ENCODE data around the gene LIMK2. TPM values are rescaled to one million over a fixed set of nuclear protein-coding genes. Genes with fewer than 3 reads are reported as not detected.
"Not testable (repeated sequence)": the region's sequence is repeated elsewhere in the genome, so short reads cannot be mapped to it uniquely, and the experiment has no call there.

Gene LIMK2
- polyA plus RNA-seq = 28.8 to 56.3 TPM (median 42.6 TPM) in 3 replicates
- 118 TPM for polyA plus RNA-seq (2011; ENCODE audit: low read depth)
- polyA plus RNA-seq (2011; cell fraction: cytosol; rRNA removed) = 49.1 and 67.7 TPM in 2 replicates
- 166 and 190 TPM in 2 replicates for polyA plus RNA-seq (2011; cell fraction: nucleus; rRNA removed)
- 97.8 and 136 TPM in 2 replicates for polyA plus RNA-seq (2012; ENCODE audit: low replicate concordance)
- 62.9 to 141 TPM (median 89.5 TPM) in 3 replicates for polyA minus RNA-seq
- 27.8 TPM for polyA minus RNA-seq (2011; cell fraction: cytosol; rRNA and poly(A)+ RNA removed)
- 91.0 and 121 TPM in 2 replicates for polyA minus RNA-seq (2011; cell fraction: nucleus; rRNA and poly(A)+ RNA removed)

DNA sequence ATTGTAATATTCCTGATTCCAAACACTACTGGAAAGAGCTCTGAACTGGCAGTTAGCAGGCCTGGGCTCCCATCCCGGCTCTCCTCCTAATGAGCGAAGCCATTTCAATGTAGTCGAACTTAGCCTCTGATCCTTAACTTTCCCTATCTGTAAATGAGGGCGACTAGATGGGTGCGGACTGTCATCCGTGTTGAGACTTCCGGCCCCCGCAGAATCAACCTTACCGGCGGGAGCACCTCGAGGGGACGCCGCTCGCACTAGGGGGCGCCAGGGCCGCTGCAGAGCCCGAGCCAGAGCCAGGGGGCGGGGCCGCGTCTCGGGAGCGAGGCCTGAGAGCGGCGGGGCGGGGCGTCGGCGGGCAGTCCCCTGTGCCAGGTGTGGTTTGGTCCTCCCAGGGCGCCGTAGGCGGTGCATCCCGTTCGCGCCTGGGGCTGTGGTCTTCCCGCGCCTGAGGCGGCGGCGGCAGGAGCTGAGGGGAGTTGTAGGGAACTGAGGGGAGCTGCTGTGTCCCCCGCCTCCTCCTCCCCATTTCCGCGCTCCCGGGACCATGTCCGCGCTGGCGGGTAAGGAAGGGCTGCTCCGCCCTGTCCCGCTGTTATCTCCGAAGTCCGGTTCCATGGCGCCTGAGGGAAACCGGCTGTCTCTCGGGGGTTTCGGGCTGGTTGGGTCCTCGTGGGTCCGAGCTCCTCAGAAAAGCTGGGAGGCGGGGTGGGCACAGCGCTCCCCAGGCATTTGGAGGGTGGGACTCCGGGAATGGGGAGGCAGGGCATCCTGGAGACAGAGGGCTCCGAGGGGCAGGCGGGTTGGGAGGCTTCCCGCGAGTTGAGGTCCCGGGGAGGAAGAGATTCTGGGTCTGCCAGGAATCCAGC is at the start of gene LIMK2:
Gene LIMK2 (plus strand): TSS at position 437 of the 869 bp plus-strand sequence. CDS start 111 bp downstream, at position 548.
- Histone ChIP-seq H3K4me3 (ENCODE audit: control insufficient read depth in 2 of 3, extremely low read depth in 1 of 3, insufficient read depth in 2 of 3, low read depth in 1 of 3, low read length in 3 of 3) (peak within 1 kb of the TSS; percentile 77 to 92 (median 85)), H3K79me2 (ENCODE audit: control insufficient read depth, insufficient read depth, low read length) (peaks cover 13% of the 10 kb centered on the region), H3K4me2 (ENCODE audit: control insufficient read depth, extremely low read depth, insufficient read depth, low read depth, low read length) (peak within 1 kb of the TSS; percentile 92), H3K9me1 (ENCODE audit: control insufficient read depth, extremely low read depth, insufficient read depth, low read length) (no peaks in the 10 kb centered on the region), H3K4me1 (ENCODE audit: control insufficient read depth, extremely low read depth, insufficient read depth, low read length) (peaks cover 20% of the 10 kb centered on the region), H3K27me3 (ENCODE audit: control insufficient read depth, extremely low read depth, insufficient read depth, low read length) (no peaks in the 10 kb centered on the region), H3K9me3 (ENCODE audit: control insufficient read depth, low read depth, low read length) (no peaks in the 10 kb centered on the region), H4K20me1 (ENCODE audit: control insufficient read depth, extremely low read depth, insufficient read depth, low read length) (no peaks in the 10 kb centered on the region), H3K36me3 (ENCODE audit: control insufficient read depth in 2 of 2, extremely low read depth in 1 of 2, insufficient read depth in 2 of 2, low read length in 2 of 2) (peaks cover 0 to 3% of the 10 kb centered on the region in 2 experiments), H3K9ac (ENCODE audit: control insufficient read depth, extremely low read depth, insufficient read depth, low read length) (peak within 1 kb of the TSS; percentile 75), H2AFZ (ENCODE audit: control insufficient read depth, low read length) (peak within 1 kb of the TSS; percentile 96), H3K27ac (ENCODE audit: control insufficient read depth, insufficient read depth, low read length) (peak within 1 kb of the TSS; percentile 64)
- no peak for FAIRE-seq
- TF ChIP-seq, protein P1, sequence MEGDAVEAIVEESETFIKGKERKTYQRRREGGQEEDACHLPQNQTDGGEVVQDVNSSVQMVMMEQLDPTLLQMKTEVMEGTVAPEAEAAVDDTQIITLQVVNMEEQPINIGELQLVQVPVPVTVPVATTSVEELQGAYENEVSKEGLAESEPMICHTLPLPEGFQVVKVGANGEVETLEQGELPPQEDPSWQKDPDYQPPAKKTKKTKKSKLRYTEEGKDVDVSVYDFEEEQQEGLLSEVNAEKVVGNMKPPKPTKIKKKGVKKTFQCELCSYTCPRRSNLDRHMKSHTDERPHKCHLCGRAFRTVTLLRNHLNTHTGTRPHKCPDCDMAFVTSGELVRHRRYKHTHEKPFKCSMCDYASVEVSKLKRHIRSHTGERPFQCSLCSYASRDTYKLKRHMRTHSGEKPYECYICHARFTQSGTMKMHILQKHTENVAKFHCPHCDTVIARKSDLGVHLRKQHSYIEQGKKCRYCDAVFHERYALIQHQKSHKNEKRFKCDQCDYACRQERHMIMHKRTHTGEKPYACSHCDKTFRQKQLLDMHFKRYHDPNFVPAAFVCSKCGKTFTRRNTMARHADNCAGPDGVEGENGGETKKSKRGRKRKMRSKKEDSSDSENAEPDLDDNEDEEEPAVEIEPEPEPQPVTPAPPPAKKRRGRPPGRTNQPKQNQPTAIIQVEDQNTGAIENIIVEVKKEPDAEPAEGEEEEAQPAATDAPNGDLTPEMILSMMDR (optimal IDR thresholded peaks at IDR 0.05 in 1 of 3, IDR thresholded peaks at IDR 0.05 in 1 of 3, conservative IDR thresholded peaks at IDR 0.05 in 1 of 3; ENCODE audit: extremely low read depth in 1 of 3, insufficient read depth in 2 of 3, low read length in 3 of 3) = peak; percentile 51 to 92 (median 72)
- TF ChIP-seq EZH2 (IDR thresholded peaks at IDR 0.05; ENCODE audit: low read length) = no peak
- dilution Hi-C loops (cut with MboI; ENCODE audit: extremely low pct_ligation_motif_present, low sequenced_read_pairs) = no loop called here
- DNase-seq (ENCODE audit: low read depth, low spot score) = peak; percentile 9

DNA sequence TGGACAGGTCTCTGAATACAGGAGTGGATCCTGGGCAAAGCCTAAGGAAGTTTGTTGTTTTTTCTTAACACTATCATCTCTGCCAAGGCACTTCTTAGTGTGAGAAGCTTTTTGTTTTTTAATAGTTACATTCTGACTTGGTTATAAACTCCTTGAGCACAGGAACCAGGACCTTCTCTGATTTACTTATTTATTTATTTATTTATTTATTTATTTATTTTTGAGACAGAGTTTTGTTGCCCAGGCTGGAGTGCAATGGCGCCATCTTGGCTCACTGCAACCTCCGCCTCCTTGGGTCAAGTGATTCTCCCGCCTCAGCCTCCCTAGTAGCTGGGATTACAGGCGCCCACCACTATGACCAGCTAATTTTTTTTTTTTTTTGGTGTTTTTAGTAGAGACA is 41.1 kb upstream of the LIMK2 start:
- dilution Hi-C loops (cut with MboI; ENCODE audit: extremely low pct_ligation_motif_present, low sequenced_read_pairs) = no loop called here
- Histone ChIP-seq H3K79me2 (ENCODE audit: control insufficient read depth, insufficient read depth, low read length) (peaks cover 54% of the 10 kb centered on the region), H3K9me3 (ENCODE audit: control insufficient read depth, low read depth, low read length) (no peaks in the 10 kb centered on the region), H3K9ac (ENCODE audit: control insufficient read depth, extremely low read depth, insufficient read depth, low read length) (no peak overlapping the region), H4K20me1 (ENCODE audit: control insufficient read depth, extremely low read depth, insufficient read depth, low read length) (no peaks in the 10 kb centered on the region), H3K27me3 (ENCODE audit: control insufficient read depth, extremely low read depth, insufficient read depth, low read length) (no peaks in the 10 kb centered on the region), H3K36me3 (ENCODE audit: control insufficient read depth in 2 of 2, extremely low read depth in 1 of 2, insufficient read depth in 2 of 2, low read length in 2 of 2) (peaks cover 3 to 4% of the 10 kb centered on the region in 2 experiments), H2AFZ (ENCODE audit: control insufficient read depth, low read length) (no peak overlapping the region), H3K4me1 (ENCODE audit: control insufficient read depth, extremely low read depth, insufficient read depth, low read length) (peaks cover 19% of the 10 kb centered on the region), H3K4me2 (ENCODE audit: control insufficient read depth, extremely low read depth, insufficient read depth, low read depth, low read length) (no peak overlapping the region), H3K27ac (ENCODE audit: control insufficient read depth, insufficient read depth, low read length) (no peak overlapping the region), H3K4me3 (ENCODE audit: control insufficient read depth in 2 of 3, extremely low read depth in 1 of 3, insufficient read depth in 2 of 3, low read depth in 1 of 3, low read length in 3 of 3) (no peak overlapping the region), H3K9me1 (ENCODE audit: control insufficient read depth, extremely low read depth, insufficient read depth, low read length) (no peaks in the 10 kb centered on the region)
- FAIRE-seq (no peak), DNase-seq (ENCODE audit: low read depth, low spot score) (no peak)
- TF ChIP-seq, protein P1 (optimal IDR thresholded peaks at IDR 0.05 in 1 of 3, IDR thresholded peaks at IDR 0.05 in 1 of 3, conservative IDR thresholded peaks at IDR 0.05 in 1 of 3; ENCODE audit: extremely low read depth in 1 of 3, insufficient read depth in 2 of 3, low read length in 3 of 3) = no peak
- TF ChIP-seq EZH2 (IDR thresholded peaks at IDR 0.05; ENCODE audit: low read length) = no peak

DNA sequence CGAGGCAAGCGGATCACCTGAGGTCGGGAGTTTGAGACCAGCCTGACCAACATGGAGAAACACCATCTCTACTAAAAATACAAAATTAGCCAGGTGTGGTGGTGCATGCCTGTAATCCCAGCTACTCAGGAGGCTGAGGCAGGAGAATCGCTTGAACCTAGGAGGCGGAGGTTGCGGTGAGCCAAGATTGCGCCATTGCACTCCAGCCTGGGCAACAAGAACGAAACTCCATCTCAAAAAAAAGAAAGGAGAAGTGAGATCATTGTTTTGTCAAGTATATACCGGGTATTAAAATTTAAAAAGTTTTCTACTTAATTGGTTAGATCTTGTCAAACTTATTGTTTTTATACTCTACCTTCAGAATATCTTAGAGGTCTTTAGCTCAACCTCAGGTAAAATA is 40.4 kb upstream of the LIMK2 start:
- DNase-seq (ENCODE audit: low read depth, low spot score); H3K9me1 ChIP-seq (ENCODE audit: control insufficient read depth, extremely low read depth, insufficient read depth, low read length); H3K4me3 ChIP-seq (ENCODE audit: control insufficient read depth in 2 of 3, extremely low read depth in 1 of 3, insufficient read depth in 2 of 3, low read depth in 1 of 3, low read length in 3 of 3); H3K9ac ChIP-seq (ENCODE audit: control insufficient read depth, extremely low read depth, insufficient read depth, low read length); H2AFZ ChIP-seq (ENCODE audit: control insufficient read depth, low read length); H4K20me1 ChIP-seq (ENCODE audit: control insufficient read depth, extremely low read depth, insufficient read depth, low read length); H3K27me3 ChIP-seq (ENCODE audit: control insufficient read depth, extremely low read depth, insufficient read depth, low read length); dilution Hi-C loops (cut with MboI; ENCODE audit: extremely low pct_ligation_motif_present, low sequenced_read_pairs); H3K27ac ChIP-seq (ENCODE audit: control insufficient read depth, insufficient read depth, low read length); H3K4me2 ChIP-seq (ENCODE audit: control insufficient read depth, extremely low read depth, insufficient read depth, low read depth, low read length); FAIRE-seq; H3K9me3 ChIP-seq (ENCODE audit: control insufficient read depth, low read depth, low read length); H3K36me3 ChIP-seq (ENCODE audit: control insufficient read depth in 2 of 2, extremely low read depth in 1 of 2, insufficient read depth in 2 of 2, low read length in 2 of 2): not testable (repeated sequence)
- peaks cover 51% of the 10 kb centered on the region for H3K79me2 ChIP-seq (ENCODE audit: control insufficient read depth, insufficient read depth, low read length)
- H3K4me1 ChIP-seq (ENCODE audit: control insufficient read depth, extremely low read depth, insufficient read depth, low read length) = peaks cover 24% of the 10 kb centered on the region
